ENCODE measurements around the gene EXOG.

- no peak for TF ChIP-seq FOXK2 (IDR thresholded peaks at IDR 0.05)
- TF ChIP-seq SUZ12 (IDR thresholded peaks at IDR 0.05), result no peak
- no peak for TF ChIP-seq SP1 (IDR thresholded peaks at IDR 0.05)
- no peak for TF ChIP-seq BHLHE40 (IDR thresholded peaks at IDR 0.05; ENCODE audit: borderline replicate concordance)
- TF ChIP-seq FOXM1 (IDR thresholded peaks at IDR 0.05; ENCODE audit: borderline replicate concordance), result no peak
- TF ChIP-seq NFRKB (IDR thresholded peaks at IDR 0.05), result no peak
- TF ChIP-seq TARDBP (IDR thresholded peaks at IDR 0.05), result no peak
- no peak for TF ChIP-seq ARNT (IDR thresholded peaks at IDR 0.05)
- TF ChIP-seq PKNOX1 (IDR thresholded peaks at IDR 0.05), result no peak
- TF ChIP-seq CTBP1 (IDR thresholded peaks at IDR 0.05; ENCODE audit: borderline replicate concordance), result no peak
Measured at GRCh38 chr3:38533285-38533976, 37.3 kb downstream of the EXOG start.
